Astrocyte of the cerebellum (primary cell): ENCODE results near the gene CDIPT.

Source experiments
- DNase-seq: peaks from one replicate; pipeline ENCODE4 v3.0.0-alpha.2; 2011; ENCODE audit warnings: low read depth
- H3K4me3 ChIP-seq: 2 replicates; pipeline ENCODE4 v1.5.1; 2011; ENCODE audit warnings: mild to moderate bottlenecking, low read depth, low read length, moderate library complexity
- in situ Hi-C: cut with HindIII; loops from 2 replicates; pipeline ENCODE4 v1.10.0; 2017; ENCODE audit warnings: low sequenced_read_pairs
- TF ChIP-seq, protein P1 (sequence below): IDR thresholded peaks from 2 replicates; pipeline ENCODE4 v1.5.1; 2012; ENCODE audit warnings: low read length, low read depth, moderate library complexity, mild to moderate bottlenecking; ENCODE audit errors: missing control alignments

The CDIPT gene

DNA sequence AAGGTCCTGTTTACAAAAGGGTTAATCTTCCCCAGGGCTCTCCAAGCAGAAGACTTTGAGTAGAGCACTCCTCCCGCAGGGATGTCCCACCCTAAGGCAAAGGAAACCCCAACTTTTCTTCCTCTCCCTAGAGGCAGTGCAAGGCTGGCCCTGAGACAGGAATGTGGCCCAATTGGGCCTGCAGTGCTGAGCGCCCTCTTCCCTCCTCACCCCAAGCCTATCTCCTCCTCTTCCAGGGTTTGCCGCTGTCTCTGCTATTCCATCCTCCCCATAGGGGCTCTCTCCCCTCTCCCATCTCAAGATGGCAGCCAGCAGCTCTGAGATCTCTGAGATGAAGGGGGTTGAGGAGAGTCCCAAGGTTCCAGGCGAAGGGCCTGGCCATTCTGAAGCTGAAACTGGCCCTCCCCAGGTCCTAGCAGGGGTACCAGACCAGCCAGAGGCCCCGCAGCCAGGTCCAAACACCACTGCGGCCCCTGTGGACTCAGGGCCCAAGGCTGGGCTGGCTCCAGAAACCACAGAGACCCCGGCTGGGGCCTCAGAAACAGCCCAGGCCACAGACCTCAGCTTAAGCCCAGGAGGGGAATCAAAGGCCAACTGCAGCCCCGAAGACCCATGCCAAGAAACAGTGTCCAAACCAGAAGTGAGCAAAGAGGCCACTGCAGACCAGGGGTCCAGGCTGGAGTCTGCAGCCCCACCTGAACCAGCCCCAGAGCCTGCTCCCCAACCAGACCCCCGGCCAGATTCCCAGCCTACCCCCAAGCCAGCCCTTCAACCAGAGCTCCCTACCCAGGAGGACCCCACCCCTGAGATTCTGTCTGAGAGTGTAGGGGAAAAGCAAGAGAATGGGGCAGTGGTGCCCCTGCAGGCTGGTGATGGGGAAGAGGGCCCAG is 50.0 kb downstream of the CDIPT start:
- H3K4me3 ChIP-seq: peak overlapping the region; percentile 62
- TF ChIP-seq, protein P1, sequence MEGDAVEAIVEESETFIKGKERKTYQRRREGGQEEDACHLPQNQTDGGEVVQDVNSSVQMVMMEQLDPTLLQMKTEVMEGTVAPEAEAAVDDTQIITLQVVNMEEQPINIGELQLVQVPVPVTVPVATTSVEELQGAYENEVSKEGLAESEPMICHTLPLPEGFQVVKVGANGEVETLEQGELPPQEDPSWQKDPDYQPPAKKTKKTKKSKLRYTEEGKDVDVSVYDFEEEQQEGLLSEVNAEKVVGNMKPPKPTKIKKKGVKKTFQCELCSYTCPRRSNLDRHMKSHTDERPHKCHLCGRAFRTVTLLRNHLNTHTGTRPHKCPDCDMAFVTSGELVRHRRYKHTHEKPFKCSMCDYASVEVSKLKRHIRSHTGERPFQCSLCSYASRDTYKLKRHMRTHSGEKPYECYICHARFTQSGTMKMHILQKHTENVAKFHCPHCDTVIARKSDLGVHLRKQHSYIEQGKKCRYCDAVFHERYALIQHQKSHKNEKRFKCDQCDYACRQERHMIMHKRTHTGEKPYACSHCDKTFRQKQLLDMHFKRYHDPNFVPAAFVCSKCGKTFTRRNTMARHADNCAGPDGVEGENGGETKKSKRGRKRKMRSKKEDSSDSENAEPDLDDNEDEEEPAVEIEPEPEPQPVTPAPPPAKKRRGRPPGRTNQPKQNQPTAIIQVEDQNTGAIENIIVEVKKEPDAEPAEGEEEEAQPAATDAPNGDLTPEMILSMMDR: no peak
- DNase-seq: no peak
- in situ Hi-C loops: no loop called here

DNA sequence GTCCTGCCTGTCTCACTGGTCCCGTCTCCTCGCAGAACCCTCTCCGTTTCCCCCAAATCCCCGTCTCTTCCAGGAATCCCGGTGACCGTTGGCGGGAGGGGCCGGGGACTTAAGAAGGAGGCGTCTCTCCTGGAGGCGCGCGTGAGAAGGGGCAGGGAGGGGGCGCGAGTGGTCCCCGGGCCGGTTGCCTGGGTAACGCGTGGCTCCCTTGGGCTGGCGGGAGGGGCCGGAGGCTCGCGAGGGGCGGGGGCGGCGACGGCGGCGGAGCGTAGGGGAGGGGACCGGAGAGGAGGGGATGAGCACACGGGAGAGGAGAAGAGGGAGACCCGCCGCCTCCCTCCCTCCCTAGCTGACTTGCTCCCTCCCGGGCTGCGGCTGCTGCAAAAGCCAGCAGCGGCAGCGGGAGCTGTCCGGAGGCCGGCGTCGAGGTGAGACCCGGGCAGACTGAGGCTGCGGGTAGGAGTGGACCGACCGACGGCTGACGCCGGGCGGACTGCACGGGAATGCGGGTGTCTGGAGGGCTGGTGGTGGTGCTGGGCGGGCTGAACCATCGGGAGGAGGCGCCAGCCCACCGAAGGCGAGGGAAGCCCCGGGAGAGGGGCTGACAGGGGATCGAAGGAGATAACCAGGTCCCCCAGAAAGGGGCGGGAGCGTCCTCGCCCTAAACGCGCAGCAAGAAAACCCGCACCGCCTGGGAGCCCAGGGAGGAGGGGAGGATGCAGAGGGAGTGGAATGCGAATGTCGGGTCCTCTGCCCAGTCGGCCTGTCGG is 50.9 kb downstream of the CDIPT start, which contains the start of gene PRRT2:
PRRT2 (plus strand) TSS at position 298 of the 770 bp plus-strand sequence. CDS start 862 bp downstream, outside the sequence.
- in situ Hi-C loops: no loop called here
- DNase-seq: no peak
- TF ChIP-seq, protein P1: no peak

GRCh38 chr16:29811170-29811895 is 51.7 kb downstream of the CDIPT start:
- peak; percentile 93 for DNase-seq
- in situ Hi-C loops: no loop called here
- peak overlapping the region; percentile 62 for H3K4me3 ChIP-seq
- TF ChIP-seq, protein P1: no peak

More for the DNA sequence above, 50.9 kb downstream of the CDIPT start, which contains the start of gene PRRT2:
- peak within 1 kb of the TSS; percentile 62 for H3K4me3 ChIP-seq

DNA sequence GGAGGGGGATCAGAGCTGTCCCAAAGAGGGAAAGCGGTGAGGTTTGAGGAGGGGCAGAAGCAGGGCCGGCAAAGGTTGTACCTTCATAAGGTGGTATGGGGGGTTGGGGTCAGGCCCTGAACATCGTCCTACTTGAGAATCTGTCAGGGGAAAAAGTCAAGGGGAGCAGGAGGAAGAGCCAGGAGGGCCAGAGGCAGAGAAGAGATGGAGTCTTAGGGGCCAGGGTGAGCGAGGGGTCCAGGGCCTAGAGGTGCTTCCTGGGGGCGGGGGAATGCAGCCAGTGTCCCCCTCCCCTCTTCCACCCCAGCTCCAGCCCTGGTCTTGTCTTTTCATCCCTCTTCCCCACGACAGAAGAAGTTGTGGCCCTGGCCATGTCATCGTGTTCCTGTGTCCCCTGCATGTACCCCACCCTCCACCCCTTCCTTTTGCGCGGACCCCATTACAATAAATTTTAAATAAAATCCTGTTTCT is 52.3 kb downstream of the CDIPT start:
- H3K4me3 ChIP-seq: no peak overlapping the region
- in situ Hi-C loops: no loop called here
- DNase-seq: no peak
- TF ChIP-seq, protein P1: no peak

DNA sequence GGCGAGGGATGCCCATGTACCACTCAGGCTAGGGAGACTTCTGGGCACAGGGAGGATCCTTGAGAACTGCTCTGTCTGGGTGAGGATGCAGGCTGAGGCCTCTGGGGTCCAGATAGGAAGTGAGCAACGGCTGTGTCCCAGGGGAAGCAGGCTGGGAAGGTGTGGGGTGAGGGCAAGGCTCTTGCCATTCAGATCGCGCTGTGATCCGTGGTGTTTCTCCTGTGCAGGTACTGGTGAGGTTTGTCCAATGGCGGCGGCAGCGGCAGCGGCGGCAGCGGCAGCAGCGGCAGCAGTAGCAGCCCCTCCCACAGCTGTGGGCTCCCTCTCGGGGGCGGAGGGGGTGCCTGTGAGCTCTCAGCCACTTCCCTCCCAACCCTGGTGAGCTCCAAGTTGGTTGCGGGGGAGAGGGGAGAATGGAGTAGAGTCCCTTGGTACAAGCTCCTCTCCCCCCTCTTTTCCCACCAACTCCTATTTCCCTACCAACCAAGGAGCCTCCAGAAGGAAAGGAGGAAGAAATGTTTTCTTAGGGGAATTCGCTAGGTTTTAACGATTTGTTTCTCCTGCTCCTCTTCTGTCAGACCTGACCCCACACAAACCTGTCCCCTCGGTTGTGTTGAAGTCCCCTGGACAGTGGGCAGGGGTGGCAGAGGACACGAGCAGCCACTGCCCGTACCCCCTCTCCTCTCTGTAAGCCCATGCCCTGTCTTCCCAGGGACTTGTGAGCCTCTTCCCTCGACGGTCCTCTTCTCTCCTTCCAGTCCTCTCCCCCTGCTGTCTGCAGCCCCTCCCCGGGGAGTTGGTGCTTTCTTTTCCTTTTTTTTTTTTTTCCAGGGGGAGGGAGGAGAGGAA is 53.0 kb downstream of the CDIPT start:
- in situ Hi-C loops: no loop called here
- H3K4me3 ChIP-seq: peak overlapping the region; percentile 12
- TF ChIP-seq, protein P1: no peak
- DNase-seq: no peak
